H1 (cell line): Measurements from ENCODE around the gene MRPL1. TPM values are rescaled to one million over a fixed set of nuclear protein-coding genes. Genes with fewer than 3 reads are reported as not detected.

Experiments
- CTCF ChIA-PET: fragments of 300-600 bp; sonication (Branson Sonifier 250); formaldehyde crosslinking; loops from one replicate; lab custom pipeline; 2021; ENCODE audit not compliant: partially characterized antibody; lab: Charles Lee
- POLR2A ChIA-PET: fragments of 300-600 bp; sonication (Branson Sonifier 250); formaldehyde crosslinking; loops from one replicate; lab custom pipeline; 2021; ENCODE audit warnings: inconsistent platforms; ENCODE audit not compliant: partially characterized antibody; lab: Charles Lee
- DNase-seq, 2 experiments: peaks; one replicate each; pipeline versions ENCODE4 v3.0.0 to v3.0.0-alpha.2; 2010 to 2022; ENCODE audit warnings: low spot score in 2 of 2, low read depth in 1 of 2, mixed read lengths in 1 of 2
- FAIRE-seq: peaks from 2 replicates; lab custom pipeline; 2011; peaks lifted over from hg19 to GRCh38; lab: Jason Lieb, UNC
- H2AFZ ChIP-seq: 2 replicates; pipeline ENCODE4 v1.8.1; 2012; ENCODE audit warnings: low read length, inconsistent platforms
- H2AK5ac ChIP-seq: 2 replicates; pipeline ENCODE4 v1.6.1; 2013; ENCODE audit warnings: low read depth, low read length
- H2BK120ac ChIP-seq: replicated peaks from 2 replicates; pipeline ENCODE3; 2013; ENCODE audit warnings: low read depth, low read length, inconsistent platforms
- H2BK12ac ChIP-seq: 2 replicates; pipeline ENCODE4 v1.6.1; 2013; ENCODE audit warnings: low read depth, low read length
- H2BK15ac ChIP-seq: 2 replicates; pipeline ENCODE4 v1.6.1; 2013; ENCODE audit warnings: low read length
- H2BK20ac ChIP-seq: 2 replicates; pipeline ENCODE4 v1.6.1; 2013; ENCODE audit warnings: low read length
- H2BK5ac ChIP-seq: 2 replicates; pipeline ENCODE4 v1.6.1; 2013; ENCODE audit warnings: low read depth, low read length
- H3K14ac ChIP-seq: 2 replicates; pipeline ENCODE4 v1.6.1; 2013; ENCODE audit warnings: inconsistent platforms; ENCODE audit not compliant: insufficient read length
- H3K18ac ChIP-seq: 2 replicates; pipeline ENCODE4 v1.6.1; 2013; ENCODE audit warnings: low read length; ENCODE audit errors: extremely low read depth
- H3K23ac ChIP-seq: 2 replicates; pipeline ENCODE4 v1.6.1; 2013; ENCODE audit warnings: inconsistent platforms; ENCODE audit not compliant: insufficient read length
- H3K23me2 ChIP-seq: 2 replicates; pipeline ENCODE4 v1.6.1; 2013; ENCODE audit warnings: low read depth, low read length
- H3K27ac ChIP-seq: 2 replicates; pipeline ENCODE4 v1.6.1; 2011; ENCODE audit warnings: low read depth, low read length, inconsistent platforms
- H3K27me3 ChIP-seq, 4 experiments: replicated peaks in 1 of 4; 1 replicate in 1 of 4; 2 replicates in 3 of 4; pipeline versions ENCODE4 v1.6.1 to v1.8.1; 2011 to 2013; ENCODE audit warnings: low read length in 3 of 4, mild to moderate bottlenecking in 3 of 4, inconsistent platforms in 2 of 4, mixed read lengths in 2 of 4, moderate library complexity in 1 of 4; ENCODE audit not compliant: control insufficient read depth in 3 of 4, insufficient read depth in 3 of 4; ENCODE audit errors: extremely low read depth in 1 of 4
- H3K36me3 ChIP-seq, 4 experiments: 2 replicates each; pipeline versions ENCODE4 v1.6.1 to v1.8.1; 2011 to 2013; ENCODE audit warnings: mild to moderate bottlenecking in 4 of 4, low read length in 3 of 4, moderate library complexity in 2 of 4, control low read depth in 1 of 4, inconsistent platforms in 1 of 4; ENCODE audit not compliant: insufficient read depth in 4 of 4, control insufficient read depth in 2 of 4
- H3K4ac ChIP-seq: replicated peaks from 2 replicates; pipeline ENCODE3; 2013; ENCODE audit warnings: low read length, low read depth, mixed read lengths, inconsistent platforms; ENCODE audit not compliant: insufficient read length
- H3K4me1 ChIP-seq, 4 experiments: replicated peaks in 1 of 4; 1 replicate in 1 of 4; 2 replicates in 3 of 4; pipeline versions ENCODE4 v1.6.1 to v1.8.1; 2011 to 2013; ENCODE audit warnings: low read length in 3 of 4, inconsistent platforms in 2 of 4, mixed read lengths in 1 of 4; ENCODE audit not compliant: insufficient read depth in 4 of 4, control insufficient read depth in 3 of 4
- H3K4me2 ChIP-seq, 2 experiments: 2 replicates each; pipeline versions ENCODE4 v1.6.1 to v1.8.1; 2011 to 2013; ENCODE audit warnings: low read depth in 2 of 2, low read length in 2 of 2, control low read depth in 1 of 2, inconsistent platforms in 1 of 2, mild to moderate bottlenecking in 1 of 2; ENCODE audit not compliant: insufficient read depth in 1 of 2
- H3K4me3 ChIP-seq, 4 experiments: fragments of 200-600, 300-600 bp in 1 of 4; sonication (generic), shearing (Covaris generic), sonication (Bioruptor Twin) in 1 of 4; 2 replicates each; pipeline versions ENCODE4 v1.5.1 to v1.8.1; 2011 to 2016; ENCODE audit warnings: low read length in 4 of 4, low read depth in 3 of 4, control low read depth in 2 of 4, inconsistent platforms in 2 of 4, mild to moderate bottlenecking in 2 of 4, mixed read lengths in 1 of 4, moderate library complexity in 1 of 4; ENCODE audit not compliant: insufficient read depth in 2 of 4; ENCODE audit errors: extremely low read depth in 1 of 4
- H3K56ac ChIP-seq: replicated peaks from 2 replicates; pipeline ENCODE3; 2013; ENCODE audit warnings: low read depth, mild to moderate bottlenecking, mixed read lengths, low read length, inconsistent platforms; ENCODE audit not compliant: insufficient read length
- H3K79me1 ChIP-seq: 2 replicates; pipeline ENCODE4 v1.6.1; 2013; ENCODE audit warnings: low read depth, low read length, control low read depth
- H3K79me2 ChIP-seq, 2 experiments: 2 replicates each; pipeline versions ENCODE4 v1.6.1 to v1.8.1; 2012 to 2013; ENCODE audit warnings: low read length in 2 of 2, mild to moderate bottlenecking in 2 of 2, inconsistent platforms in 1 of 2; ENCODE audit not compliant: insufficient read depth in 2 of 2, control insufficient read depth in 1 of 2
- H3K9ac ChIP-seq, 4 experiments: replicated peaks in 1 of 4; 1 replicate in 1 of 4; 2 replicates in 3 of 4; pipeline versions ENCODE4 v1.6.1 to v1.8.1; 2011 to 2013; ENCODE audit warnings: low read depth in 3 of 4, low read length in 3 of 4, control low read depth in 2 of 4, mild to moderate bottlenecking in 2 of 4, moderate library complexity in 2 of 4, inconsistent platforms in 1 of 4; ENCODE audit errors: extremely low read depth in 1 of 4
- H3K9me3 ChIP-seq, 2 experiments: 2 replicates each; pipeline versions ENCODE4 v1.6.1 to v1.8.1; 2012 to 2013; ENCODE audit warnings: mild to moderate bottlenecking in 2 of 2, moderate library complexity in 2 of 2, control low read depth in 1 of 2, inconsistent platforms in 1 of 2, low read depth in 1 of 2, low read length in 1 of 2, mixed read lengths in 1 of 2; ENCODE audit not compliant: insufficient read depth in 2 of 2
- H4K20me1 ChIP-seq, 2 experiments: replicated peaks in 1 of 2; 2 replicates each; pipeline versions ENCODE3 to v1.8.1; 2011 to 2013; ENCODE audit warnings: inconsistent platforms in 2 of 2, low read length in 2 of 2, mild to moderate bottlenecking in 1 of 2; ENCODE audit not compliant: insufficient read depth in 2 of 2, control insufficient read depth in 1 of 2
- H4K5ac ChIP-seq: 2 replicates; pipeline ENCODE4 v1.6.1; 2013; ENCODE audit warnings: low read length, low read depth, mixed read lengths, inconsistent platforms; ENCODE audit not compliant: insufficient read length
- H4K8ac ChIP-seq: 2 replicates; pipeline ENCODE4 v1.8.0; 2013; ENCODE audit warnings: mild to moderate bottlenecking, moderate library complexity, low read length, inconsistent platforms; ENCODE audit not compliant: insufficient read depth; ENCODE audit errors: extremely low read depth
- H4K91ac ChIP-seq: replicated peaks from 2 replicates; pipeline ENCODE3; 2013; ENCODE audit warnings: low read length, mixed read lengths, inconsistent platforms; ENCODE audit not compliant: insufficient read length
- EP300 ChIP-seq, 2 experiments: IDR thresholded peaks; 1 replicate in 1 of 2; 2 replicates in 1 of 2; pipeline ENCODE4 v1.6.1; 2011 to 2012; ENCODE audit warnings: low read depth in 2 of 2, low read length in 2 of 2, mild to moderate bottlenecking in 2 of 2, borderline replicate concordance in 1 of 2, inconsistent platforms in 1 of 2, moderate library complexity in 1 of 2
- EZH2 ChIP-seq: fragments of 200-600 bp; sonication (generic); IDR thresholded peaks from 2 replicates; pipeline ENCODE4 v1.7.1; 2012; ENCODE audit warnings: low read depth, mild to moderate bottlenecking, moderate library complexity, low read length, inconsistent platforms; ENCODE audit not compliant: severe bottlenecking
- GABPA ChIP-seq: IDR thresholded peaks from 2 replicates; pipeline ENCODE4 v1.6.1; 2011; ENCODE audit warnings: mild to moderate bottlenecking, low read length, moderate library complexity, borderline replicate concordance; ENCODE audit not compliant: insufficient read depth
- NRF1 ChIP-seq: IDR thresholded peaks from 2 replicates; pipeline ENCODE4 v1.6.1; 2011; ENCODE audit warnings: mild to moderate bottlenecking, low read depth, low read length, improper control_type of control experiment
- POLR2AphosphoS5 ChIP-seq: IDR thresholded peaks from 2 replicates; pipeline ENCODE4 v1.6.1; 2011; ENCODE audit warnings: low read depth, low read length
- SP1 ChIP-seq: IDR thresholded peaks from 2 replicates; pipeline ENCODE4 v1.6.1; 2011; ENCODE audit warnings: low read depth, low read length
- WGBS, 2 experiments: shearing (Covaris generic) in 1 of 2; methylation state at CpG; one replicate each; pipeline versions ENCODE4 v1.1.6 to v1.1.7; 2013 to 2015; ENCODE audit warnings: low lambda C conversion rate in 2 of 2, mixed read lengths in 2 of 2, inconsistent platforms in 1 of 2, low coverage in 1 of 2, missing lambda C conversion rate in 1 of 2; ENCODE audit not compliant: insufficient replicate concordance in 2 of 2, insufficient coverage in 1 of 2, insufficient read length in 1 of 2; ENCODE audit errors: extremely low coverage in 1 of 2, missing lambda C conversion rate in 1 of 2; 5-methylcytosine and 5-hydroxymethylcytosine counted together
- polyA plus RNA-seq, 7 experiments: library from polyadenylated mRNA; depleted of rRNA in 3 of 7; stranded (reverse) in 5 of 7; unstranded in 2 of 7; fragments of >200 nt in 5 of 7; fragments of 200-250 nt in 2 of 7; gene quantifications; 1 replicate in 5 of 7; 2 replicates in 1 of 7; 4 replicates in 1 of 7; pipeline versions ENCODE4 v1.2.1 to v1.2.3, GENCODE V29; 2011 to 2013; ENCODE audit warnings: missing spikeins in 2 of 7, mixed read lengths in 2 of 7
- total RNA-seq: library from RNA; stranded (reverse); fragmentation: NEBNext Ultra II Directional; extraction: Animal tissue kit (Norgen Biotek cat#: 25700); gene quantifications from 2 replicates; pipeline ENCODE4 v1.2.1, GENCODE V29; 2021
- TF ChIP-seq, protein P1 (sequence below): IDR thresholded peaks from 2 replicates; pipeline ENCODE4 v1.6.1; 2012; ENCODE audit warnings: inconsistent platforms
- TF ChIP-seq, protein P2 (sequence below), 3 experiments: IDR thresholded peaks; 1 replicate in 2 of 3; 2 replicates in 1 of 3; pipeline versions ENCODE4 v1.5.1 to v1.6.1; 2011; ENCODE audit warnings: low read length in 3 of 3, mild to moderate bottlenecking in 3 of 3, inconsistent platforms in 2 of 3, low read depth in 1 of 3, moderate library complexity in 1 of 3; ENCODE audit not compliant: insufficient read depth in 1 of 3; ENCODE audit errors: control extremely low read depth in 1 of 3

MRPL1 gene
- total and polyA plus RNA-seq, 2 of the 8 experiments (the other 6 are each of a cell fraction or from before 2014, with no cell fraction given), result 9.6 to 37.0 TPM

DNA sequence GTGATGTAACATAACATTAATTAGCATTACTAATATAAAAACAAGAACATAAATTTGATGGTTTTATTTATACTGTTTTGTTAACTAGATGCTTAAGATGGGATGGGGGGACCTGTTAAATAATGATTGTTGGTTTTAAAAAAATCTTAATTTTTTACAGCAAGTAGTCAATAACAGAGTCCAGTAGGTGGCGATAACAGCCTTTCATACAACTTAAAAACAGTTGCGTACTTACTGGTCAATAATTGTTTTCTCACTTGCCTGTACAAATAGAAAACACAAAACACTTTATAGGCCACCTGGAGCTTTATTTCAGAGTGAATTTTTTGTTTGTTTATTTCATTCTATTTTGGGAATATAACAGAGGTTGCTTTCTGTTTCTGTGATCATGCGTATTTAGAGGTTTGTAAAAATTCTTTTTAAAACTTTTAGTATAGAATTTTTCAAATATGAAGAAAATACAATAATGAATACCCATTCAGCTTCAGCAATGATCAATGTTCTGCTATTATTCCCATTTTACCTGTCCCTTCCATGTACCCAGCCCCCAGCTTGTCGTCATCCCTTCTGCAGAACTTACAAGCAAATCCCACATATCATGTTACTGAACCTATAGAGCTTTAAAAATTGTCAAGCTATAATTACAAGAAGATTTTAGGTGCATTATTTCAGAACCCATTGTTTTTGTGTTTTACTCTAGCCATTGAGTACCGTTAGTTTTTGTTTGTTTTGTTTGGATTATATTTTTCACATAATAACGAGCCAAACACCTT, 97.1 kb downstream of the MRPL1 start:
- no peaks in the 10 kb centered on the region for H4K20me1 ChIP-seq
- no peak overlapping the region for H4K5ac ChIP-seq
- no peaks in the 10 kb centered on the region for H3K36me3 ChIP-seq
- no peak overlapping the region for H4K8ac ChIP-seq
- peak; percentile 36 for FAIRE-seq
- no peak overlapping the region for H3K4me2 ChIP-seq
- H3K79me1 ChIP-seq, result no peaks in the 10 kb centered on the region
- no peak overlapping the region for H3K27ac ChIP-seq
- H3K4ac ChIP-seq, result no peak overlapping the region
- no peak overlapping the region for H2BK15ac ChIP-seq
- H2AFZ ChIP-seq, result no peak overlapping the region
- no peaks in the 10 kb centered on the region for H3K79me2 ChIP-seq
- H2BK120ac ChIP-seq, result no peak overlapping the region
- no peak overlapping the region for H3K56ac ChIP-seq
- no peak for DNase-seq
- CTCF ChIA-PET, result interaction anchor here (0.5 to 1.8 kb wide), 20 partner anchors 10 to 1342 kb away, joined by 3 to 6 read pairs (median 3); no protein-coding TSS in a partner anchor
- H3K18ac ChIP-seq, result no peak overlapping the region
- POLR2A ChIA-PET, result interaction anchor here (0.5 to 1.3 kb wide), 2 partner anchors 16 to 98 kb away, joined by 3 read pairs; partner anchors contain the start of gene FRAS1
- H2AK5ac ChIP-seq, result no peak overlapping the region
- no peak overlapping the region for H3K14ac ChIP-seq
- no peaks in the 10 kb centered on the region for H3K27me3 ChIP-seq
- H2BK5ac ChIP-seq, result no peak overlapping the region
- no peak overlapping the region for H3K9ac ChIP-seq
- 64% methylated on average over 6 of the region's 6 CpGs; no CpG with 5 or more reads in 1 of the 2 experiments for WGBS, 2 experiments
- H3K4me1 ChIP-seq, result no peaks in the 10 kb centered on the region
- H3K9me3 ChIP-seq, result no peaks in the 10 kb centered on the region
- H3K23me2 ChIP-seq, result no peaks in the 10 kb centered on the region
- no peak overlapping the region for H4K91ac ChIP-seq
- H2BK12ac ChIP-seq, result no peak overlapping the region
- H2BK20ac ChIP-seq, result no peak overlapping the region
- H3K4me3 ChIP-seq, result no peak overlapping the region
- H3K23ac ChIP-seq, result no peak overlapping the region
- TF ChIP-seq NRF1, result no peak
- no peak for TF ChIP-seq EZH2
- no peak for TF ChIP-seq EP300 (IDR thresholded peaks at IDR 0.05; ENCODE audit: borderline replicate concordance in 1 of 2, low read depth in 2 of 2, low read length in 2 of 2)
- no peak for TF ChIP-seq POLR2AphosphoS5
- TF ChIP-seq SP1, result no peak
- TF ChIP-seq GABPA, result no peak
- TF ChIP-seq, protein P1, sequence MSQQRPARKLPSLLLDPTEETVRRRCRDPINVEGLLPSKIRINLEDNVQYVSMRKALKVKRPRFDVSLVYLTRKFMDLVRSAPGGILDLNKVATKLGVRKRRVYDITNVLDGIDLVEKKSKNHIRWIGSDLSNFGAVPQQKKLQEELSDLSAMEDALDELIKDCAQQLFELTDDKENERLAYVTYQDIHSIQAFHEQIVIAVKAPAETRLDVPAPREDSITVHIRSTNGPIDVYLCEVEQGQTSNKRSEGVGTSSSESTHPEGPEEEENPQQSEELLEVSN, result no peak
- TF ChIP-seq, protein P2, sequence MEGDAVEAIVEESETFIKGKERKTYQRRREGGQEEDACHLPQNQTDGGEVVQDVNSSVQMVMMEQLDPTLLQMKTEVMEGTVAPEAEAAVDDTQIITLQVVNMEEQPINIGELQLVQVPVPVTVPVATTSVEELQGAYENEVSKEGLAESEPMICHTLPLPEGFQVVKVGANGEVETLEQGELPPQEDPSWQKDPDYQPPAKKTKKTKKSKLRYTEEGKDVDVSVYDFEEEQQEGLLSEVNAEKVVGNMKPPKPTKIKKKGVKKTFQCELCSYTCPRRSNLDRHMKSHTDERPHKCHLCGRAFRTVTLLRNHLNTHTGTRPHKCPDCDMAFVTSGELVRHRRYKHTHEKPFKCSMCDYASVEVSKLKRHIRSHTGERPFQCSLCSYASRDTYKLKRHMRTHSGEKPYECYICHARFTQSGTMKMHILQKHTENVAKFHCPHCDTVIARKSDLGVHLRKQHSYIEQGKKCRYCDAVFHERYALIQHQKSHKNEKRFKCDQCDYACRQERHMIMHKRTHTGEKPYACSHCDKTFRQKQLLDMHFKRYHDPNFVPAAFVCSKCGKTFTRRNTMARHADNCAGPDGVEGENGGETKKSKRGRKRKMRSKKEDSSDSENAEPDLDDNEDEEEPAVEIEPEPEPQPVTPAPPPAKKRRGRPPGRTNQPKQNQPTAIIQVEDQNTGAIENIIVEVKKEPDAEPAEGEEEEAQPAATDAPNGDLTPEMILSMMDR (IDR thresholded peaks at IDR 0.05; ENCODE audit: control extremely low read depth in 1 of 3, insufficient read depth in 1 of 3, low read depth in 1 of 3, low read length in 3 of 3), result peak in 2 of 3 experiments; percentile 31 to 55; a peak in 2 of 4 replicates
